ENCODE measurements around the gene PCP2. TPM values are rescaled to one million over a fixed set of nuclear protein-coding genes. Genes with fewer than 3 reads are reported as not detected.

Gene PCP2
- total and polyA plus RNA-seq, 2 donors (not counting 1 experiment from before 2014, with no cell fraction given) = 6.5 to 9.3 TPM

DNA sequence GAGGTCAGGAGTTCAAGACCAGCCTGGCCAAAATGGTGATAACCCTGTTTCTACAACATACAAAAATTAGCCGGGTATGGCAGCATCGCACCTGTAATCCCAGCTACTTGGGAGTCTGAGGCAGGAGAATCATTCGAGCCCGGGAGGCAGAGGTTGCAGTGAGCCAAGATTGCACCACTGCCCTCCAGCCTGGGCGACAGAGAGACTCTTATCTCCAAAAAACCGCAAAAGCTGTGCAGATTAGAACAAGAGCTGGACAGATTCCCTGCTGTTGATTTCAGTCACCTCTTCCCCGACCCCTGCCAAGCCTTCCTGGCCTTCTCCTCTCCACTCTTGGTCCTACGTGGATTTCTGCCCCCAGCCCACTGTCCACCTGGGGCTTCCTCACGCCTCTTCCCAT lies 29.6 kb downstream of the PCP2 start:
- Histone ChIP-seq H3K27ac (ENCODE audit: low read length in 2 of 2) (no peak overlapping the region), H4K20me1 (ENCODE audit: control insufficient read depth, insufficient read depth, low read length, poor library complexity, severe bottlenecking) (no peaks in the 10 kb centered on the region), H3K79me2 (ENCODE audit: control insufficient read depth, insufficient read depth, low read length) (no peaks in the 10 kb centered on the region), H2AFZ (ENCODE audit: insufficient read depth, low read depth, low read length, poor library complexity, severe bottlenecking) (no peak overlapping the region), H3K27me3 (replicated peaks in 1 of 4; ENCODE audit: control extremely low read depth in 1 of 4, control insufficient read depth in 3 of 4, insufficient read depth in 4 of 4, low read length in 3 of 4) (peaks cover 0 to 24% (median 0%) of the 10 kb centered on the region in 4 experiments), H3K9me3 (ENCODE audit: control extremely low read depth in 1 of 3, control insufficient read depth in 2 of 3, insufficient read depth in 1 of 3, low read length in 2 of 3) (peaks cover 0 to 9% (median 0%) of the 10 kb centered on the region in 3 donors), H3K9ac (ENCODE audit: low read length) (no peak overlapping the region), H3K36me3 (replicated peaks in 1 of 2; ENCODE audit: control extremely low read depth in 1 of 2, control insufficient read depth in 1 of 2, extremely low read depth in 1 of 2, insufficient read depth in 2 of 2, low read length in 1 of 2) (no peaks in the 10 kb centered on the region), H3K4me2 (replicated peaks; ENCODE audit: low read depth, low read length, poor library complexity, severe bottlenecking) (no peak overlapping the region), H3K4me1 (ENCODE audit: control insufficient read depth in 2 of 2, insufficient read depth in 2 of 2, low read length in 2 of 2) (no peaks in the 10 kb centered on the region), H3K4me3 (ENCODE audit: control extremely low read depth in 1 of 5, extremely low read depth in 1 of 5, insufficient read depth in 1 of 5, low read depth in 2 of 5, low read length in 4 of 5) (no peak overlapping the region)
- WGBS (ENCODE audit: insufficient coverage) = 97% methylated on average over 9 of the region's 9 CpGs
- TF ChIP-seq, protein P1, sequence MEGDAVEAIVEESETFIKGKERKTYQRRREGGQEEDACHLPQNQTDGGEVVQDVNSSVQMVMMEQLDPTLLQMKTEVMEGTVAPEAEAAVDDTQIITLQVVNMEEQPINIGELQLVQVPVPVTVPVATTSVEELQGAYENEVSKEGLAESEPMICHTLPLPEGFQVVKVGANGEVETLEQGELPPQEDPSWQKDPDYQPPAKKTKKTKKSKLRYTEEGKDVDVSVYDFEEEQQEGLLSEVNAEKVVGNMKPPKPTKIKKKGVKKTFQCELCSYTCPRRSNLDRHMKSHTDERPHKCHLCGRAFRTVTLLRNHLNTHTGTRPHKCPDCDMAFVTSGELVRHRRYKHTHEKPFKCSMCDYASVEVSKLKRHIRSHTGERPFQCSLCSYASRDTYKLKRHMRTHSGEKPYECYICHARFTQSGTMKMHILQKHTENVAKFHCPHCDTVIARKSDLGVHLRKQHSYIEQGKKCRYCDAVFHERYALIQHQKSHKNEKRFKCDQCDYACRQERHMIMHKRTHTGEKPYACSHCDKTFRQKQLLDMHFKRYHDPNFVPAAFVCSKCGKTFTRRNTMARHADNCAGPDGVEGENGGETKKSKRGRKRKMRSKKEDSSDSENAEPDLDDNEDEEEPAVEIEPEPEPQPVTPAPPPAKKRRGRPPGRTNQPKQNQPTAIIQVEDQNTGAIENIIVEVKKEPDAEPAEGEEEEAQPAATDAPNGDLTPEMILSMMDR (IDR thresholded peaks at IDR 0.05) = no peak
- no peak for TF ChIP-seq EZH2 (IDR thresholded peaks at IDR 0.05; ENCODE audit: borderline replicate concordance, insufficient read depth, low read depth, low read length, poor library complexity, severe bottlenecking)
- H3K4me3 Mint-ChIP-seq = no peak overlapping the region
- ChIA-PET POLR2A (no interaction called here), CTCF (no interaction called here)
- H3K27me3 Mint-ChIP-seq = peaks cover 15% of the 10 kb centered on the region
- H3K4me1 Mint-ChIP-seq = no peaks in the 10 kb centered on the region
- H3K9me3 Mint-ChIP-seq (ENCODE audit: insufficient read depth) = no peaks in the 10 kb centered on the region
- ATAC-seq (ENCODE audit: low read depth) = no peak
- H3K27ac Mint-ChIP-seq = no peak overlapping the region
- DNase-seq = no peak
- intact Hi-C loops (cut with micrococcal nuclease) = no loop called here

DNA sequence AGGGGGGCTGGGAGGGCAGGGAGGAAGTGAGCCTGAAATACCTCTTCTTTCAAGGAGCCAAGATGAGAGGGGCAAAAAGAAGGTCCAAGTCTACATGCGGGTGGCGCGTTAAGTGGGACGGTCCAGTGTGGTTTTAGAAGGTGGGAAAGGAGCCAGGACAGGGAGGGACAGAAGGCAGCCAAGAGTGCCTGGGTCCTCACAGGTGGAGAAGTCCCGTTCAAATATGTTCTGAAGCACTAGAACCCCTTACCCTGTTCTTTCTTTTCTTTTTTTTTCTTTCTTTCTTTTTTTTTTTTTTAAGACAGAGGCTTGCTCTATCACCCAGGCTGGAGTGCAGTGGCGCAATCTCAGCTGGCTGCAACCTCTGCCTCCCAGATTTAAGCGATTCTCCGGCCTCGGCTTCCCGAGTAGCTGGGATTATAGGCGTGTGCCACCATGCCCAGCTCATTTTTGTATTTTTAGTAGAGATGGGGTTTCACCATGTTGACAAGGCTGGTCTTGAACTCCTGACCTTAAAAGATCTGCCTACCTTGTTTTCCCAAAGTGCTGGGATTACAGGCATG lies 30.5 kb downstream of the PCP2 start:
- Mint-ChIP-seq H3K27me3 (peaks cover 23% of the 10 kb centered on the region), H3K27ac (no peak overlapping the region), H3K9me3 (ENCODE audit: insufficient read depth) (peaks cover 2% of the 10 kb centered on the region), H3K4me3 (no peak overlapping the region), H3K4me1 (no peaks in the 10 kb centered on the region)
- no peak overlapping the region for H3K27ac ChIP-seq (ENCODE audit: low read length in 2 of 2)
- no peak for TF ChIP-seq EZH2 (IDR thresholded peaks at IDR 0.05; ENCODE audit: borderline replicate concordance, insufficient read depth, low read depth, low read length, poor library complexity, severe bottlenecking)
- TF ChIP-seq, protein P1 (IDR thresholded peaks at IDR 0.05) = no peak
- H3K36me3 ChIP-seq (replicated peaks in 1 of 2; ENCODE audit: control extremely low read depth in 1 of 2, control insufficient read depth in 1 of 2, extremely low read depth in 1 of 2, insufficient read depth in 2 of 2, low read length in 1 of 2) = no peaks in the 10 kb centered on the region
- ChIA-PET CTCF (no interaction called here), POLR2A (no interaction called here)
- H3K79me2 ChIP-seq (ENCODE audit: control insufficient read depth, insufficient read depth, low read length) = no peaks in the 10 kb centered on the region
- H3K4me3 ChIP-seq (ENCODE audit: control extremely low read depth in 1 of 5, extremely low read depth in 1 of 5, insufficient read depth in 1 of 5, low read depth in 2 of 5, low read length in 4 of 5) = no peak overlapping the region
- H3K9me3 ChIP-seq (ENCODE audit: control extremely low read depth in 1 of 3, control insufficient read depth in 2 of 3, insufficient read depth in 1 of 3, low read length in 2 of 3) = peaks cover 0 to 9% (median 0%) of the 10 kb centered on the region in 3 donors
- no peaks in the 10 kb centered on the region for H3K4me1 ChIP-seq (ENCODE audit: control insufficient read depth in 2 of 2, insufficient read depth in 2 of 2, low read length in 2 of 2)
- H2AFZ ChIP-seq (ENCODE audit: insufficient read depth, low read depth, low read length, poor library complexity, severe bottlenecking) = no peak overlapping the region
- peaks cover 0 to 31% (median 0%) of the 10 kb centered on the region in 4 experiments for H3K27me3 ChIP-seq (replicated peaks in 1 of 4; ENCODE audit: control extremely low read depth in 1 of 4, control insufficient read depth in 3 of 4, insufficient read depth in 4 of 4, low read length in 3 of 4)
- DNase-seq (no peak), ATAC-seq (ENCODE audit: low read depth) (no peak)
- H4K20me1 ChIP-seq (ENCODE audit: control insufficient read depth, insufficient read depth, low read length, poor library complexity, severe bottlenecking) = no peaks in the 10 kb centered on the region
- H3K4me2 ChIP-seq (replicated peaks; ENCODE audit: low read depth, low read length, poor library complexity, severe bottlenecking) = no peak overlapping the region
- no peak overlapping the region for H3K9ac ChIP-seq (ENCODE audit: low read length)
- WGBS (ENCODE audit: insufficient coverage) = 69% methylated on average over 5 of the region's 11 CpGs
- intact Hi-C loops (cut with micrococcal nuclease) = no loop called here
